ENCODE data around the gene TTC28. TPM values are rescaled to one million over a fixed set of nuclear protein-coding genes. Genes with fewer than 3 reads are reported as not detected.
A peak's percentile ranks its signal among the peaks of the same experiment; 100 is the strongest.

Gene TTC28
- total RNA-seq, 1 experiment from 2014 or later, result not detected

DNA sequence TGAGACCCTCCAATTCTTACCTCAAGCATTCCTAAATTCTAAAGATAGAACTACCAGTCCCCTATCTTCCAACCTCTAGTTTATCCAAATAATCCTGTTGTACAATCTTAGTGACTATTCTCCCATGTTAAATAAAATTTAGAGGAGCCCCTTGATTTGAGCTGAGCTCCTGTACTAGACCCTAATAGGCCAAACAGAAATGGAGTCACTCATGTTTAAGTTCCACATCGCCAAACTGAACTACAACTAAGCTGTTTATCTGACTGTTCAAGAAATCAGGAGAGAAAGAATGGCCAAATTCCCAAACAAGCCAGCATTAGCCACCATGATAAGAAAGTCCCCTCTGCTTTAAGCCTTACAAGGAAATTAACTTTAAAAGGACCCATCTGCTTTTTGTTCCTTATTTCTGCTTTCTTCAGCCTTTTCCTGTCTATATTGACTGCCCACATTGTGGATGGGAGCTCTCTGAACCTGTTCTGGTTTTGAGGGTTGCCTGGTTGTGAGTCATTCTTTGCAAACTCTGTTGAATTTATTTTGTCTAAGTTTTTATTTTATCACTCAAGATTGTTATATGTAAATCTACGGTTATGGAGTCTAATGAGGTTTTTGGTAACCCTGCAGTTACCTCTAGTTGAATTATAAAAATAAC is 90.4 kb downstream of the TTC28 start:
- Mint-ChIP-seq H3K27ac (ENCODE audit: low read depth, unreplicated experiment) (no peak overlapping the region), H3K9me3 (ENCODE audit: unreplicated experiment) (no peaks in the 10 kb centered on the region), H3K36me3 (ENCODE audit: insufficient read depth, unreplicated experiment) (no peaks in the 10 kb centered on the region), H3K4me1 (ENCODE audit: insufficient read depth, unreplicated experiment) (no peaks in the 10 kb centered on the region), H3K4me3 (ENCODE audit: unreplicated experiment) (no peak overlapping the region), H3K27me3 (ENCODE audit: insufficient read depth, unreplicated experiment) (peaks cover 51% of the 10 kb centered on the region)
- no TSS peak for BruUV-seq (replicated peaks)
- ChIA-PET CTCF (interaction anchor here (0.5 to 8.1 kb wide), 5 partner anchors 10 to 702 kb away, joined by 3 to 139 read pairs (median 3); no protein-coding TSS in a partner anchor), POLR2A (interaction anchor here (0.7 kb wide), 1 partner anchor 43 kb away, joined by 3 read pairs; no protein-coding TSS in a partner anchor)
- DNase-seq (ENCODE audit: unreplicated experiment), result no peak
- TF ChIP-seq, protein P1, sequence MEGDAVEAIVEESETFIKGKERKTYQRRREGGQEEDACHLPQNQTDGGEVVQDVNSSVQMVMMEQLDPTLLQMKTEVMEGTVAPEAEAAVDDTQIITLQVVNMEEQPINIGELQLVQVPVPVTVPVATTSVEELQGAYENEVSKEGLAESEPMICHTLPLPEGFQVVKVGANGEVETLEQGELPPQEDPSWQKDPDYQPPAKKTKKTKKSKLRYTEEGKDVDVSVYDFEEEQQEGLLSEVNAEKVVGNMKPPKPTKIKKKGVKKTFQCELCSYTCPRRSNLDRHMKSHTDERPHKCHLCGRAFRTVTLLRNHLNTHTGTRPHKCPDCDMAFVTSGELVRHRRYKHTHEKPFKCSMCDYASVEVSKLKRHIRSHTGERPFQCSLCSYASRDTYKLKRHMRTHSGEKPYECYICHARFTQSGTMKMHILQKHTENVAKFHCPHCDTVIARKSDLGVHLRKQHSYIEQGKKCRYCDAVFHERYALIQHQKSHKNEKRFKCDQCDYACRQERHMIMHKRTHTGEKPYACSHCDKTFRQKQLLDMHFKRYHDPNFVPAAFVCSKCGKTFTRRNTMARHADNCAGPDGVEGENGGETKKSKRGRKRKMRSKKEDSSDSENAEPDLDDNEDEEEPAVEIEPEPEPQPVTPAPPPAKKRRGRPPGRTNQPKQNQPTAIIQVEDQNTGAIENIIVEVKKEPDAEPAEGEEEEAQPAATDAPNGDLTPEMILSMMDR (IDR thresholded peaks at IDR 0.05; ENCODE audit: unreplicated experiment), result no peak
- intact Hi-C loops (cut with micrococcal nuclease), result no loop called here

DNA sequence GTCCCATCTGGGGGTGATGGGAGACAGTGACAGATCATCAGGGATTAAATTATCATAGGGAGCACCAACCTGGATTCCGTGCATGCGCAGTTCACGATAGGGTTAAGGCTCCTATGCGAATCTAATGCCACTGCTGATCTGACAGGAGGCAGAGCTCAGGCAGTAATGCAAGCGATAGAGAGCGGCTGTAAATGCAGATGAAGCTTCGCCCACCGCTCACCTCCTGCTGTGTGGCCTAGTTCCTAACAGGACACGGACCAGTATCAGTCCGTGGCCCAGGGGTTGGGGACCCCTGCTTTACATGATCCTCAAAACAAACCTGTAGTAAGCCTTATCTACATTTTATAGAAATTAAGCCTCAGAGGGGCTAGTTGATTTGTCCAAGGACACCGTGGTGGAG is 94.3 kb downstream of the TTC28 start:
- intact Hi-C loops (cut with micrococcal nuclease), result no loop called here

DNA sequence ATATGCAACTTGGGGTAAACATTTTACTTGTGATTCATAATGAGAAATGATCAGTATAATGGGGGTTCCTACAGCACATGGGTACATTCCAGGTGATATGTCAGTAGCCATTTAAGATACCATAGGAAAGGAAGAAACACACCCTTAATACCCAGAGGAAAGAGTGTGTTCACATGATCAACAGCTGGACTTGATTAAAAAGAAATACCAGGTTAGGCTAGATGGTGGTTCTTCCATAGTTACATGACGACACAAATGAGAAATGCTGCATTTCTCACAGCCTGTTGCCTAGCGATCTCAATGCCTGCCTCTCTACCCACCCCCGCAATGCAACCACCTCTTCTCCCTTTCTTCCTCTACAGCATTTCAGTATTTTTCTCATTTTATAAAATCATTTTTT is 96.8 kb downstream of the TTC28 start:
- Mint-ChIP-seq H3K27me3 (ENCODE audit: insufficient read depth, unreplicated experiment) (peaks cover 61% of the 10 kb centered on the region), H3K4me3 (ENCODE audit: unreplicated experiment) (no peak overlapping the region), H3K36me3 (ENCODE audit: insufficient read depth, unreplicated experiment) (no peaks in the 10 kb centered on the region), H3K27ac (ENCODE audit: low read depth, unreplicated experiment) (no peak overlapping the region), H3K9me3 (ENCODE audit: unreplicated experiment) (no peaks in the 10 kb centered on the region), H3K4me1 (ENCODE audit: insufficient read depth, unreplicated experiment) (no peaks in the 10 kb centered on the region)
- BruUV-seq (replicated peaks), result no TSS peak
- POLR2A ChIA-PET, result no interaction called here
- TF ChIP-seq, protein P1 (IDR thresholded peaks at IDR 0.05; ENCODE audit: unreplicated experiment), result no peak
- intact Hi-C loops (cut with micrococcal nuclease), result no loop called here
- CTCF ChIA-PET, result no interaction called here
- peak; percentile 11 for DNase-seq (ENCODE audit: unreplicated experiment)

More for the DNA sequence above, 94.3 kb downstream of the TTC28 start:
- TF ChIP-seq, protein P1 (IDR thresholded peaks at IDR 0.05; ENCODE audit: unreplicated experiment), result no peak
- Mint-ChIP-seq H3K4me1 (ENCODE audit: insufficient read depth, unreplicated experiment) (no peaks in the 10 kb centered on the region), H3K9me3 (ENCODE audit: unreplicated experiment) (no peaks in the 10 kb centered on the region), H3K27me3 (ENCODE audit: insufficient read depth, unreplicated experiment) (peaks cover 64% of the 10 kb centered on the region), H3K4me3 (ENCODE audit: unreplicated experiment) (no peak overlapping the region), H3K27ac (ENCODE audit: low read depth, unreplicated experiment) (no peak overlapping the region), H3K36me3 (ENCODE audit: insufficient read depth, unreplicated experiment) (no peaks in the 10 kb centered on the region)
- BruUV-seq (replicated peaks), result no TSS peak
- no peak for DNase-seq (ENCODE audit: unreplicated experiment)
- ChIA-PET CTCF (interaction anchor here (0.9 kb wide), 1 partner anchor 533 kb away, joined by 3 read pairs; no protein-coding TSS in a partner anchor), POLR2A (no interaction called here)

DNA sequence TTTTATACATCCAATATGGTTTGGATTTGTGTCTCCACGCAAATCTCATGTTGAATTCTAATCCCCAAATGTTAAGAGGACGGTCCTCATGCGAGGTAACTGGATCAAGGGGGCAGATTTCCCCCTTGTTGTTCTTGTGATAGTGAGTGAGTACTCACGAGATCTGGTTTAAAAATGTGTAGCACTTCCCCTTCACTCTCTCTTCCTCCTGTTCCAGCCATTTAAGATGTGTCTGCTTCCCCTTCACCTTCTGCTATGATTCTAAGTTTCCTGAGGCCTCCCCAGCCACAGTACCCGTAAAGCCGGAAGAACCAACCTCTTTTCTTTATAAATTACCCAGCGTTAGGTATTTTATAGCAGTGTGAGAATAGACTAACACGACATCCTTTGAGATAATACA is 98.6 kb downstream of the TTC28 start:
- Mint-ChIP-seq H3K4me1 (ENCODE audit: insufficient read depth, unreplicated experiment) (no peaks in the 10 kb centered on the region), H3K27me3 (ENCODE audit: insufficient read depth, unreplicated experiment) (peaks cover 79% of the 10 kb centered on the region), H3K4me3 (ENCODE audit: unreplicated experiment) (no peak overlapping the region), H3K9me3 (ENCODE audit: unreplicated experiment) (no peaks in the 10 kb centered on the region), H3K27ac (ENCODE audit: low read depth, unreplicated experiment) (no peak overlapping the region), H3K36me3 (ENCODE audit: insufficient read depth, unreplicated experiment) (no peaks in the 10 kb centered on the region)
- intact Hi-C loops (cut with micrococcal nuclease), result no loop called here
- TF ChIP-seq, protein P1 (IDR thresholded peaks at IDR 0.05; ENCODE audit: unreplicated experiment), result no peak
- BruUV-seq (replicated peaks), result no TSS peak
- ChIA-PET CTCF (no interaction called here), POLR2A (no interaction called here)
- no peak for DNase-seq (ENCODE audit: unreplicated experiment)
